ENCODE data around the gene CD300A.

Gene CD300A

GRCh38 chr17:74439691-74440567 lies 26.5 kb upstream of the CD300A start:
- H3K36me3 ChIP-seq (ENCODE audit: control insufficient read depth in 2 of 2, insufficient read depth in 2 of 2, low read length in 2 of 2) = peaks cover 5 to 6% of the 10 kb centered on the region in 2 donors
- H3K9me3 ChIP-seq (ENCODE audit: control insufficient read depth in 2 of 2, low read length in 2 of 2) = no peaks in the 10 kb centered on the region
- H3K4me1 ChIP-seq (ENCODE audit: control insufficient read depth in 2 of 2, insufficient read depth in 2 of 2, low read length in 2 of 2) = peaks cover 40 to 44% of the 10 kb centered on the region in 2 donors
- H3K27me3 ChIP-seq (ENCODE audit: control insufficient read depth in 2 of 2, insufficient read depth in 2 of 2, low read length in 2 of 2) = no peaks in the 10 kb centered on the region
- H3K4me3 ChIP-seq (ENCODE audit: low read length in 2 of 2) = no peak overlapping the region
- no peak overlapping the region for H3K9ac ChIP-seq (ENCODE audit: low read depth in 1 of 2, low read length in 2 of 2)
- H3K27ac ChIP-seq (ENCODE audit: low read depth in 2 of 2, low read length in 2 of 2) = no peak overlapping the region

GRCh38 chr17:74441537-74441936 lies 24.9 kb upstream of the CD300A start:
- H3K4me3 ChIP-seq (ENCODE audit: low read length in 2 of 2) = no peak overlapping the region
- peaks cover 28 to 33% of the 10 kb centered on the region in 2 donors for H3K4me1 ChIP-seq (ENCODE audit: control insufficient read depth in 2 of 2, insufficient read depth in 2 of 2, low read length in 2 of 2)
- H3K9me3 ChIP-seq (ENCODE audit: control insufficient read depth in 2 of 2, low read length in 2 of 2) = no peaks in the 10 kb centered on the region
- no peak overlapping the region for H3K27ac ChIP-seq (ENCODE audit: low read depth in 2 of 2, low read length in 2 of 2)
- H3K27me3 ChIP-seq (ENCODE audit: control insufficient read depth in 2 of 2, insufficient read depth in 2 of 2, low read length in 2 of 2) = no peaks in the 10 kb centered on the region
- H3K9ac ChIP-seq (ENCODE audit: low read depth in 1 of 2, low read length in 2 of 2) = no peak overlapping the region
- peaks cover 6 to 7% of the 10 kb centered on the region in 2 donors for H3K36me3 ChIP-seq (ENCODE audit: control insufficient read depth in 2 of 2, insufficient read depth in 2 of 2, low read length in 2 of 2)

- Histone ChIP-seq H3K27ac (ENCODE audit: low read depth in 2 of 2, low read length in 2 of 2) (peak overlapping the region; percentile 99), H3K4me3 (ENCODE audit: low read length in 2 of 2) (peak overlapping the region in 1 of 2 donors; percentile 37), H3K9ac (ENCODE audit: low read depth in 1 of 2, low read length in 2 of 2) (peak overlapping the region; percentile 52 to 81), H3K9me3 (ENCODE audit: control insufficient read depth in 2 of 2, low read length in 2 of 2) (no peaks in the 10 kb centered on the region), H3K36me3 (ENCODE audit: control insufficient read depth in 2 of 2, insufficient read depth in 2 of 2, low read length in 2 of 2) (peaks cover 10 to 13% of the 10 kb centered on the region in 2 donors), H3K4me1 (ENCODE audit: control insufficient read depth in 2 of 2, insufficient read depth in 2 of 2, low read length in 2 of 2) (peaks cover 25 to 28% of the 10 kb centered on the region in 2 donors), H3K27me3 (ENCODE audit: control insufficient read depth in 2 of 2, insufficient read depth in 2 of 2, low read length in 2 of 2) (no peaks in the 10 kb centered on the region)
These were observed 24.2 kb upstream of the CD300A start for GRCh38 chr17:74442291-74442669.

- H3K27ac ChIP-seq (ENCODE audit: low read depth in 2 of 2, low read length in 2 of 2) = peak overlapping the region; percentile 99
- H3K4me1 ChIP-seq (ENCODE audit: control insufficient read depth in 2 of 2, insufficient read depth in 2 of 2, low read length in 2 of 2) = peaks cover 25 to 28% of the 10 kb centered on the region in 2 donors
- no peaks in the 10 kb centered on the region for H3K9me3 ChIP-seq (ENCODE audit: control insufficient read depth in 2 of 2, low read length in 2 of 2)
- H3K36me3 ChIP-seq (ENCODE audit: control insufficient read depth in 2 of 2, insufficient read depth in 2 of 2, low read length in 2 of 2) = peaks cover 15% of the 10 kb centered on the region in 2 donors
- no peaks in the 10 kb centered on the region for H3K27me3 ChIP-seq (ENCODE audit: control insufficient read depth in 2 of 2, insufficient read depth in 2 of 2, low read length in 2 of 2)
- peak overlapping the region; percentile 52 to 81 for H3K9ac ChIP-seq (ENCODE audit: low read depth in 1 of 2, low read length in 2 of 2)
- peak overlapping the region; percentile 44 to 45 for H3K4me3 ChIP-seq (ENCODE audit: low read length in 2 of 2)
These were observed 23.5 kb upstream of the CD300A start for GRCh38 chr17:74442670-74443515.

GRCh38 chr17:74443516-74444296 lies 22.7 kb upstream of the CD300A start:
- Histone ChIP-seq H3K4me3 (ENCODE audit: low read length in 2 of 2) (peak overlapping the region; percentile 44 to 45), H3K9ac (ENCODE audit: low read depth in 1 of 2, low read length in 2 of 2) (peak overlapping the region; percentile 52 to 81), H3K27me3 (ENCODE audit: control insufficient read depth in 2 of 2, insufficient read depth in 2 of 2, low read length in 2 of 2) (no peaks in the 10 kb centered on the region), H3K27ac (ENCODE audit: low read depth in 2 of 2, low read length in 2 of 2) (peak overlapping the region; percentile 99), H3K9me3 (ENCODE audit: control insufficient read depth in 2 of 2, low read length in 2 of 2) (no peaks in the 10 kb centered on the region), H3K4me1 (ENCODE audit: control insufficient read depth in 2 of 2, insufficient read depth in 2 of 2, low read length in 2 of 2) (peaks cover 25 to 28% of the 10 kb centered on the region in 2 donors), H3K36me3 (ENCODE audit: control insufficient read depth in 2 of 2, insufficient read depth in 2 of 2, low read length in 2 of 2) (peaks cover 15 to 18% of the 10 kb centered on the region in 2 donors)

GRCh38 chr17:74444406-74444805 lies 22.0 kb upstream of the CD300A start:
- Histone ChIP-seq H3K4me1 (ENCODE audit: control insufficient read depth in 2 of 2, insufficient read depth in 2 of 2, low read length in 2 of 2) (peaks cover 25 to 28% of the 10 kb centered on the region in 2 donors), H3K27me3 (ENCODE audit: control insufficient read depth in 2 of 2, insufficient read depth in 2 of 2, low read length in 2 of 2) (no peaks in the 10 kb centered on the region), H3K4me3 (ENCODE audit: low read length in 2 of 2) (peak overlapping the region; percentile 44 to 45), H3K9ac (ENCODE audit: low read depth in 1 of 2, low read length in 2 of 2) (peak overlapping the region; percentile 44 to 81), H3K36me3 (ENCODE audit: control insufficient read depth in 2 of 2, insufficient read depth in 2 of 2, low read length in 2 of 2) (peaks cover 15 to 21% of the 10 kb centered on the region in 2 donors), H3K27ac (ENCODE audit: low read depth in 2 of 2, low read length in 2 of 2) (peak overlapping the region; percentile 99), H3K9me3 (ENCODE audit: control insufficient read depth in 2 of 2, low read length in 2 of 2) (no peaks in the 10 kb centered on the region)

GRCh38 chr17:74445158-74445557 lies 21.3 kb upstream of the CD300A start:
- Histone ChIP-seq H3K4me1 (ENCODE audit: control insufficient read depth in 2 of 2, insufficient read depth in 2 of 2, low read length in 2 of 2) (peaks cover 25 to 28% of the 10 kb centered on the region in 2 donors), H3K27me3 (ENCODE audit: control insufficient read depth in 2 of 2, insufficient read depth in 2 of 2, low read length in 2 of 2) (no peaks in the 10 kb centered on the region), H3K9ac (ENCODE audit: low read depth in 1 of 2, low read length in 2 of 2) (no peak overlapping the region), H3K36me3 (ENCODE audit: control insufficient read depth in 2 of 2, insufficient read depth in 2 of 2, low read length in 2 of 2) (peaks cover 15 to 20% of the 10 kb centered on the region in 2 donors), H3K9me3 (ENCODE audit: control insufficient read depth in 2 of 2, low read length in 2 of 2) (no peaks in the 10 kb centered on the region), H3K4me3 (ENCODE audit: low read length in 2 of 2) (no peak overlapping the region), H3K27ac (ENCODE audit: low read depth in 2 of 2, low read length in 2 of 2) (no peak overlapping the region)

- Histone ChIP-seq H3K36me3 (ENCODE audit: control insufficient read depth in 2 of 2, insufficient read depth in 2 of 2, low read length in 2 of 2) (peaks cover 10 to 15% of the 10 kb centered on the region in 2 donors), H3K27ac (ENCODE audit: low read depth in 2 of 2, low read length in 2 of 2) (peak overlapping the region in 1 of 2 donors; percentile 23), H3K9me3 (ENCODE audit: control insufficient read depth in 2 of 2, low read length in 2 of 2) (no peaks in the 10 kb centered on the region), H3K9ac (ENCODE audit: low read depth in 1 of 2, low read length in 2 of 2) (no peak overlapping the region), H3K27me3 (ENCODE audit: control insufficient read depth in 2 of 2, insufficient read depth in 2 of 2, low read length in 2 of 2) (no peaks in the 10 kb centered on the region), H3K4me3 (ENCODE audit: low read length in 2 of 2) (no peak overlapping the region), H3K4me1 (ENCODE audit: control insufficient read depth in 2 of 2, insufficient read depth in 2 of 2, low read length in 2 of 2) (peaks cover 25 to 36% of the 10 kb centered on the region in 2 donors)
These were observed 19.6 kb upstream of the CD300A start for GRCh38 chr17:74446551-74447500.
